IgD-negative memory B cell (primary cell): Measurements from ENCODE around the gene PTPRA. TPM values are rescaled to one million over a fixed set of nuclear protein-coding genes. Genes with fewer than 3 reads are reported as not detected.
"Not testable (repeated sequence)": the region's sequence is repeated elsewhere in the genome, so short reads cannot be mapped to it uniquely, and the experiment has no call there.

Source experiments
- H3K27ac Mint-ChIP-seq, 3 donors: one replicate each; pipeline ENCODE4 v1.8.0; 2020 to 2022; ENCODE audit warnings: mild to moderate bottlenecking in 3 of 3, mixed read lengths in 3 of 3, moderate library complexity in 1 of 3
- H3K27me3 Mint-ChIP-seq: one replicate; pipeline ENCODE4 v1.8.0; 2021; ENCODE audit warnings: mixed read lengths
- H3K36me3 Mint-ChIP-seq: one replicate; pipeline ENCODE4 v1.8.0; 2020; ENCODE audit warnings: mild to moderate bottlenecking, mixed read lengths
- H3K4me1 Mint-ChIP-seq, 3 donors: one replicate each; pipeline ENCODE4 v1.8.0; 2020 to 2022; ENCODE audit warnings: mixed read lengths in 3 of 3, mild to moderate bottlenecking in 1 of 3
- H3K4me3 Mint-ChIP-seq, 4 donors: one replicate each; pipeline ENCODE4 v1.8.0; 2020 to 2022; ENCODE audit warnings: mild to moderate bottlenecking in 4 of 4, mixed read lengths in 4 of 4, moderate library complexity in 3 of 4
- H3K9me3 Mint-ChIP-seq, 3 donors: one replicate each; pipeline ENCODE4 v1.8.0; 2020 to 2021; ENCODE audit warnings: mixed read lengths in 3 of 3, mild to moderate bottlenecking in 1 of 3
- polyA plus RNA-seq: library from polyadenylated mRNA; unstranded; fragments of 300-500 nt; fragmentation: Illumina TruSeq; gene quantifications from one replicate; pipeline ENCODE4 v1.2.3, GENCODE V29; 2021

Gene PTPRA, protein sequence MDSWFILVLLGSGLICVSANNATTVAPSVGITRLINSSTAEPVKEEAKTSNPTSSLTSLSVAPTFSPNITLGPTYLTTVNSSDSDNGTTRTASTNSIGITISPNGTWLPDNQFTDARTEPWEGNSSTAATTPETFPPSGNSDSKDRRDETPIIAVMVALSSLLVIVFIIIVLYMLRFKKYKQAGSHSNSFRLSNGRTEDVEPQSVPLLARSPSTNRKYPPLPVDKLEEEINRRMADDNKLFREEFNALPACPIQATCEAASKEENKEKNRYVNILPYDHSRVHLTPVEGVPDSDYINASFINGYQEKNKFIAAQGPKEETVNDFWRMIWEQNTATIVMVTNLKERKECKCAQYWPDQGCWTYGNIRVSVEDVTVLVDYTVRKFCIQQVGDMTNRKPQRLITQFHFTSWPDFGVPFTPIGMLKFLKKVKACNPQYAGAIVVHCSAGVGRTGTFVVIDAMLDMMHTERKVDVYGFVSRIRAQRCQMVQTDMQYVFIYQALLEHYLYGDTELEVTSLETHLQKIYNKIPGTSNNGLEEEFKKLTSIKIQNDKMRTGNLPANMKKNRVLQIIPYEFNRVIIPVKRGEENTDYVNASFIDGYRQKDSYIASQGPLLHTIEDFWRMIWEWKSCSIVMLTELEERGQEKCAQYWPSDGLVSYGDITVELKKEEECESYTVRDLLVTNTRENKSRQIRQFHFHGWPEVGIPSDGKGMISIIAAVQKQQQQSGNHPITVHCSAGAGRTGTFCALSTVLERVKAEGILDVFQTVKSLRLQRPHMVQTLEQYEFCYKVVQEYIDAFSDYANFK
- polyA plus RNA-seq = 22.1 TPM

DNA sequence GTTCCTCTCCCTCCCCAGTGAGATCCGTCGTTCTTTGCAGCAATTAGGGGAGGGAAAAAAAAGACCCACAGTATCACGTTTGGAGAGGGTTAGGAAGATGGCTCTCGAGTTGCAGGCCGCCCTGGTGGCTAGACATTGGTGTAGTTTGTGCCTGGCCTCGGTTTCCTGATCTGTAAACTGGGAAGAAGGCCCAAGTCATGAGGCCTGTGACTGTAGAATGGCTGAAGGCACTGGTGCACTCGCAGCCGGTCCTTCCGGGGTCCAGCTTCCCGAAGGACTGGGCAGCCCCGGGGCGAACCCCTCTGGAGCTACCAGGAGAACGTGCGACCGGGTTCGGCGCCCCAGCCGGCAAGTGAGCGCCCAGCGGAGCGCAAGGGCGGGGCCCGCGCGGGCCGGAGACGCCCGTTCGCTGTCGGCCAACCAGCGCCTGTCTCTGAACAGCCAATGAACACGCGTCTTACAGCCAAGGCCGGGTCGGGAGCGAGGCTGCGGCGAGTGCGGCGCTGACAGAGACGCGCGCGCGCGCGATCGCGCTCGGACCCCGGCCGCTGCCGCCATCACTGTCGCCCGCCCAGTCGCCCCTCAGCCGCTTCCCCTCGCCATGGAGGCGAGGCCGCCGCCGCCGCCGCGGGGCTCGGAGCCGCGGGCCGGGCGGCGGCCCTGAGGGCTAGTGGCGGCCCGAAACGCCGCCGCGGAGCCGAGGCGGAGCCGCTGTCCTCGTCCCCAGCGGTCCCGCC, at the start of gene PTPRA:
Gene PTPRA, plus strand, starts transcription at position 472 of the 737 bp plus-strand sequence. CDS start 90,797 bp downstream, outside the sequence.
- Mint-ChIP-seq H3K27me3 (peaks cover 8% of the 10 kb centered on the region), H3K4me3 (peak within 1 kb of the TSS; percentile 89 to 97 (median 94)), H3K9me3 (no peaks in the 10 kb centered on the region), H3K4me1 (peaks cover 14 to 32% (median 30%) of the 10 kb centered on the region in 3 donors), H3K27ac (peak within 1 kb of the TSS; percentile 82 to 97 (median 92)), H3K36me3 (no peaks in the 10 kb centered on the region)

DNA sequence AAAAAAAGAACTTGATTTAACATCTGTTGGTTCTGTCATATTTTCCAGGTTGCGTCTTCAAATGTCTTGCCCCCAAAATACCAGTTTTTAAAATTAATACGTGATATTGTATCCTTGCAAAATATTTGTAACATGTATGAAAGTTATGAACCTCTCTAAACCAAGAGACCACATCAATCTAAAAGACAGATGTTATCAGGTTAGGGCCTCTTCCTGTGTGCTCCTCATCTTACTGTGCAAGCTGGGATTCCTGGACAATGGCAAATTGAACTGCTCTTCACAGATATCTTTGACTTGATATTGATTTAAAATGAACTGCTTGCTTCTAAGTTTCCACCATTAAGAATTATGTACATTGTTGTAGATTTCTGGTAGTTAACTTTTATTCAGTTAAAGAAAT, 47.5 kb upstream of the PTPRA start:
- peaks cover 24% of the 10 kb centered on the region for H3K27me3 Mint-ChIP-seq
- no peaks in the 10 kb centered on the region for H3K36me3 Mint-ChIP-seq
- peaks cover 3 to 8% (median 8%) of the 10 kb centered on the region in 3 donors for H3K4me1 Mint-ChIP-seq
- H3K4me3 Mint-ChIP-seq = no peak overlapping the region
- peak overlapping the region in 1 of 3 donors; percentile 53 for H3K27ac Mint-ChIP-seq
- no peaks in the 10 kb centered on the region for H3K9me3 Mint-ChIP-seq

DNA sequence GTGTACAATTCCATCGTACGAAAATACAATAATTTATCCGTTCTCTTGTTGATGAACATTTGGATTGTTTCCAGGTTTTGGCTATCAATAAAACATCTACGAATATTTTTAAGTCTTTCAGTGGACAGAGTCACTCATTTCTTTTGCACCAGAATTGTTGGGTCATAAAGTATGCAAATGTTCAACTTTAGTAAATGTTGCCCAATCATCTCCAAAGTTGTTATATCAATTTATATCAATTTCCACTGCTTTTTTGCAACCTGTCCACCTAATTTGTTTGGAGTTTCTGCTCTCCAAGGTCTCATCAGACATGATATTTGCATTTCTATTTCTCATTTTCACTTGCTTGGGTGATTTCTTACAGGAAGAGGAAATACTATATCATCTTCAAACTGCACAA, 46.6 kb upstream of the PTPRA start:
- Mint-ChIP-seq H3K36me3 (no peaks in the 10 kb centered on the region), H3K4me1 (peaks cover 1 to 6% (median 5%) of the 10 kb centered on the region in 3 donors), H3K9me3 (no peaks in the 10 kb centered on the region), H3K27ac (no peak overlapping the region), H3K4me3 (no peak overlapping the region), H3K27me3 (peaks cover 21% of the 10 kb centered on the region)

DNA sequence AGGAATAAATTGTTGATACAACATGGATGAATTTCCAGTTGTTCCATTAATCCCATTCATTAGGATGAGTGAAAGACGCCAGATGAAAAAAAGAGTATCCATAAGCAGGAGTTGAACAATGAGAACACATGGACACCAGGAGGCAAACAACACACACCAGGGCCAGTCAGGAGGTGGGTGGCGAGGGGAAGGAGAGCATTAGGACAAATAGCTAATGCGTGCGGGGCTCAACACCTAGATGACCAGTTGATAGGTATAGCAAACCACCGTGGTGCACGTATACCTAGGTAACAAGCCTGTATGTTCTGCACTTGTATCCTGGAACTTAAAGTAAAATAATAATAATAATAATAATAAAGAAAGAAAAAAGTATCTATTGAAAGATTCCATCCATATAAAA, 43.9 kb upstream of the PTPRA start:
- Mint-ChIP-seq H3K9me3 (no peaks in the 10 kb centered on the region), H3K4me3 (no peak overlapping the region), H3K4me1 (peaks cover 0 to 4% (median 4%) of the 10 kb centered on the region in 3 donors), H3K27me3 (peaks cover 20% of the 10 kb centered on the region), H3K36me3 (no peaks in the 10 kb centered on the region), H3K27ac (no peak overlapping the region)

DNA sequence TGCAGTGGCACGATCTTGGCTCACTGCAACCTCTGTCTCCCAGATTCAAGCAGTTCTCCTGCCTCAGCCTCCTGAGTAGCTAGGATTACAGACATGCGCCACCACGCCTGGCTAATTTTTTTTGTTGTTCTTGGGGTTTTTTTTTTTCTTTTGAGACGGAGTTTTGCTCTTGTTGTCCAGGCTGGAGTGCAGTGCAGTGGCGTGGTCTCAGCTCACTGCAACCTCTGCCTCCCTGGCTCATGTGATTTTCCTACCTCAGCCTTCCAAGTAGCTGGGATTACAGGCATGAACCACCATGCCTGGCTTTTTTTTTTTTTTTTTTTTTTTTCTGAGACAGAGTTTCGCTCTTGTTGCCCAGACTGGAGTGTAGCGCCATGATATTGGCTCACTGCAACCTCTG, 42.1 kb upstream of the PTPRA start:
- H3K4me3 Mint-ChIP-seq, H3K9me3 Mint-ChIP-seq, H3K36me3 Mint-ChIP-seq, H3K27ac Mint-ChIP-seq, H3K4me1 Mint-ChIP-seq: not testable (repeated sequence)
- peaks cover 19% of the 10 kb centered on the region for H3K27me3 Mint-ChIP-seq

DNA sequence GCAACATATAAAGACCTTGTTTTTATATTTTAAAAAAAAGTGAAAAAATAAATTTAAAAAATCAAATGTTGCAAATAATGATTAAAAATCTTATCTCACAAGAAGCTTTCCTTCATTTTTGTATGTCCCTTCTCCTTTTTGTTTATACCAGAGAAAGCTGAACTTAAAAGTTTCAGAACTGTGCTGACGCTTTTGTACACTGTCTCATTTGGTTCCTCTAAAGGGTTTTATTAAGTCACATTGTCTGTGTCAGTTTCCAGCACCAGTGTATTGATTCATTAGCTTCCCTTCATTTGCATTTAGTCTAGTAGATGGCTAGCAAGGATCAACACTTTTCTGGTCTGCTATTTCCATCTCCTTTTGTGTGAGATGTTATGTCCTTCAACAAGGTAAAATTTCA, 39.5 kb upstream of the PTPRA start:
- no peaks in the 10 kb centered on the region for H3K9me3 Mint-ChIP-seq
- no peaks in the 10 kb centered on the region for H3K36me3 Mint-ChIP-seq
- H3K4me3 Mint-ChIP-seq = no peak overlapping the region
- H3K27me3 Mint-ChIP-seq = peaks cover 3% of the 10 kb centered on the region
- H3K4me1 Mint-ChIP-seq = peaks cover 0 to 9% (median 0%) of the 10 kb centered on the region in 3 donors
- H3K27ac Mint-ChIP-seq = no peak overlapping the region

DNA sequence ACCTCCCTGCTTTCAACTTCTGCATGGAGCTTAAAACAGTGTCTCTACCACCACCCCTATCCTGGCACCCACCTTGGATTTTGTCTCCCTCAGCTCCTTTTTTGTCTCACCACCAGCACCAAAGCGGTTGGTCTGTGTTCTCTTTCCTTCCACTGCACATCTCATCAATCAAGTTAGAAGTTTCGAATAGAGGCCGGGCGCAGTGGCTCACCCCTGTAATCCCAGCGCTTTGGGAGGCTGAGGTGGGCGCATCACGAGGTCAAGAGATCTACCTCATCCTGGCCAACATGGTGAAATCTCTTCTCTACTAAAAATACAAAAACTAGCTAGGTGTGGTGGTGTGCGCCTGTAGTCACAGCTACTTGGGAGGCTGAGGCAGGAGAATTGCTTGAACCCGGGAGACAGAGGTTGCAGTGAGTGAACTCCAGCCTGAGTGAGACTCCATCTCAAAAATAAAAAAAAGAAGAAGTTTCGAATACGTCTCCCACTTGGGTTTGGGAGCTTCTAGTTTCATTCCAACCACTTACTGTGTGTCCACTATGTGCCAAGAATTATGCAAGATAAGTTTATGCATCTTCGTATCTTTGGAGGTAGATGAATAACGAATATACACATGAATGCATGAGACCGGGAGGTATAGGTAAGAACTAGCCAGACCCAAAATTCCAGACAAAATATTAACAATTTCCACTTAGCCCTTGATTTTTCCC, 38.7 kb upstream of the PTPRA start:
- H3K36me3 Mint-ChIP-seq = no peaks in the 10 kb centered on the region
- H3K27ac Mint-ChIP-seq = no peak overlapping the region
- peaks cover 5 to 14% (median 5%) of the 10 kb centered on the region in 3 donors for H3K4me1 Mint-ChIP-seq
- H3K4me3 Mint-ChIP-seq = no peak overlapping the region
- H3K27me3 Mint-ChIP-seq = no peaks in the 10 kb centered on the region
- no peaks in the 10 kb centered on the region for H3K9me3 Mint-ChIP-seq

DNA sequence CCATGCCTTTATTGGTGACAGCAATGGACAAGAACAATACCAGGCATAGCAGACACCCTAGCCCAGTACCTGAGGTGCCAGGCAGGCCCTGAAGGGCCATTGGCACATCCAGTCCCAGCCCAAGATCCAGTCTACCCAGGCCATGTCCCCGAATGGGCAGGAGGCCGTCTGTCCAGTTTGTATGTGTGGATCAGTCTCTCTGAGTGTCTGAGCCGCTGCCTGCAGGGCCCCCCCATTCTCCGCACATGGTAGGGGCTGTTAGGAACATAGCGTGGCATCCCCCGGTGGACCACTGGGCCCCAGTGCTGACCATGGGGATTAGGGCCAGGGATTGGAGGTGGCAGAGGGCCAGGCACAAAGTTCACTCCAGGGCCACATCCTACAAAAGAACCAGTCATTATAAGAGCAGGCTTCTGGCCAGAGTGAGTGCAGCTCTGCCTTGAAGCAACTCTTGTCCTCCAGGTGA, 37.9 kb upstream of the PTPRA start:
- Mint-ChIP-seq H3K27ac (no peak overlapping the region), H3K4me3 (peak overlapping the region in 2 of 4 donors; percentile 9 to 41), H3K9me3 (no peaks in the 10 kb centered on the region)

DNA sequence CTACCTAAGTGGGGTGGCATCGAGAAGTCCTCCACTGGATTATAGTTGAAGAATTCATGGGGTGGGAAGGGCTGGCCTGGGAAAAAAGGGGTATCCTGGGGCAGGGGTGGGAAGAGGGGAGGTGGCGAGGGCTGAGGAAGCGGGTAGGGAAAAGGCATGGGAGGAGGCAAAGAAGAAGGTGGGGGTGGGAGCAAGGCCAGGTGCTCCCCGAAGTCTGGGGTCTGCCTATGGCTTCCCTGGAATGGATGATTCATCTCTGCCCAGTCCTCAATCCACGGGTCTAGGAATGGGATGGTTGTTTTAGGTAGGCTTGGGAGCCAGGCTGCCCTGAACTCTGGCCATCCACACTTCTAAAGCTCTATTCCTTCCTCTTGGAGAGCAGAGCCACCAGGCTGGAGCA, 37.2 kb upstream of the PTPRA start:
- Mint-ChIP-seq H3K4me1 (peaks cover 6 to 15% (median 6%) of the 10 kb centered on the region in 3 donors), H3K9me3 (no peaks in the 10 kb centered on the region), H3K27ac (peak overlapping the region in 1 of 3 donors; percentile 28), H3K36me3 (no peaks in the 10 kb centered on the region), H3K27me3 (no peaks in the 10 kb centered on the region), H3K4me3 (peak overlapping the region in 1 of 4 donors; percentile 30)

More for the DNA sequence above, 37.9 kb upstream of the PTPRA start:
- Mint-ChIP-seq H3K36me3 (no peaks in the 10 kb centered on the region), H3K4me1 (peaks cover 6 to 15% (median 6%) of the 10 kb centered on the region in 3 donors), H3K27me3 (no peaks in the 10 kb centered on the region)

DNA sequence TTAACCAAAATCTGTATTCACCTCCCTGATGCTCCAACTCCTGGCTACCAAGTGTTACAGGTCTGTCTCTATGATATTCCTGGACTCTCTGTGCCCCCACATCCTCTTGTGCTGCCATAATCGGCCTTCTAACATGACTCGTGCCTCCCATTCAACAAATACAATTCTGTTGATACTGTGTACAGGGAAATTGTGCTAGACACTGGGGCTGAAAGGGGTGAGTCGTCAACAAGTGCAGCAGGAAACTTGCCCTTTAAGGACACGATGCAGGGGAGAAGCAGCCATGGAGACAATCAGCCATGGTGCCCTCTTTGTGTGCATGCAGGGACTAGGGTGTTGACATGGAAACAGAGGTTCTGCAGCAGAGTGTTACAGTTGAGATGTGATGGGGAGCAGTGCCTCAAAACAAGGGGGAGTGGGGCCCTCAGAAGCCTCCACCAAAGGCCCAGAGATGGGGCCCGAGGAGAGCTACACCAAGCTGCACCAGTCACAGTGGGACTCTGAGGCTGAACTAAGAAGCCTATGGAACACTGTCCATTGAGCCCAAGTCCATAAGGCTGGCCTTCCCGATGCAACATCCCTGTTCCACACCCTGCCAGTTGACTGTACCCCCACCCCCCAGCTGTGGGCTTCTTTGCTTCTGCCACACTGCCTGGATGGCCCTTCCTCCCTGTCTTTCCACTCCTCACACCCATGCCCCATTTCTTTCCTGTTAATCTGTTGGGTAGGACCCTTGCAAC, 35.9 kb upstream of the PTPRA start:
- H3K36me3 Mint-ChIP-seq = no peaks in the 10 kb centered on the region
- H3K27ac Mint-ChIP-seq = peak overlapping the region in 2 of 3 donors; percentile 64 to 75
- H3K4me1 Mint-ChIP-seq = peaks cover 6 to 18% (median 10%) of the 10 kb centered on the region in 3 donors
- no peaks in the 10 kb centered on the region for H3K9me3 Mint-ChIP-seq
- no peaks in the 10 kb centered on the region for H3K27me3 Mint-ChIP-seq
- H3K4me3 Mint-ChIP-seq = peak overlapping the region in 2 of 4 donors; percentile 39 to 79

DNA sequence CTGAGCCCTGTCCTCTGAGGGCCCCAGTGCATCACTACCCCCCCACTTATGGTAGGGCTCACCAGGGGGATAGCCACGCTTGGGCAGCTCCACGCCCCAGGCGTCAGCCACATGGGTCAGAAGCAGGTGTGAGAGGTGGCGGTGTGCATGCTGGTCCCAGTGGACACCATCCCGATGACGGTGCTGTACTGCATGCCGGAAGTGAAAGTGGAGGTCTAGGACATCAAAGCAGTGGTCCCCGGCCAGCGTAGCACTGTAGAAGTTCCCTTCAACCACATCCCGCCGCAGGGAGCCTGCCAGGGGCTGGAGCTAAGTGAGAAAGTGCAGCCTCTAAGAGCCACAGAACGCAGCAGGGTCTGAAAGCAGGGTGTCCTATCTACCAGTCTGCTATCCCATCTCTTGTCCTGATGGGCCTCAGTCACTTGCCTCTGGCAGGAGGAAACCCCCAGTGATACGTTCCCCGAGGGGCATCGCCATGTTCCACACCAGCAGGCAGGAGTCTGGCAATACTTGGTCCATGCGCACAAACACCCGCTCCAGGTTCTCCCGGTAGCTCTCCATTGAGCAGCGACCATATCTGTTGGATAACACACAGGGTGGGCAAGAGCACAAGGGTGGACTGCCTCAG, 35.0 kb upstream of the PTPRA start:
- peak overlapping the region in 2 of 3 donors; percentile 74 to 75 for H3K27ac Mint-ChIP-seq
- H3K4me1 Mint-ChIP-seq = peaks cover 6 to 18% (median 10%) of the 10 kb centered on the region in 3 donors
- H3K27me3 Mint-ChIP-seq = no peaks in the 10 kb centered on the region
- H3K9me3 Mint-ChIP-seq = no peaks in the 10 kb centered on the region
- H3K36me3 Mint-ChIP-seq = no peaks in the 10 kb centered on the region
- peak overlapping the region; percentile 27 to 79 (median 62) for H3K4me3 Mint-ChIP-seq

DNA sequence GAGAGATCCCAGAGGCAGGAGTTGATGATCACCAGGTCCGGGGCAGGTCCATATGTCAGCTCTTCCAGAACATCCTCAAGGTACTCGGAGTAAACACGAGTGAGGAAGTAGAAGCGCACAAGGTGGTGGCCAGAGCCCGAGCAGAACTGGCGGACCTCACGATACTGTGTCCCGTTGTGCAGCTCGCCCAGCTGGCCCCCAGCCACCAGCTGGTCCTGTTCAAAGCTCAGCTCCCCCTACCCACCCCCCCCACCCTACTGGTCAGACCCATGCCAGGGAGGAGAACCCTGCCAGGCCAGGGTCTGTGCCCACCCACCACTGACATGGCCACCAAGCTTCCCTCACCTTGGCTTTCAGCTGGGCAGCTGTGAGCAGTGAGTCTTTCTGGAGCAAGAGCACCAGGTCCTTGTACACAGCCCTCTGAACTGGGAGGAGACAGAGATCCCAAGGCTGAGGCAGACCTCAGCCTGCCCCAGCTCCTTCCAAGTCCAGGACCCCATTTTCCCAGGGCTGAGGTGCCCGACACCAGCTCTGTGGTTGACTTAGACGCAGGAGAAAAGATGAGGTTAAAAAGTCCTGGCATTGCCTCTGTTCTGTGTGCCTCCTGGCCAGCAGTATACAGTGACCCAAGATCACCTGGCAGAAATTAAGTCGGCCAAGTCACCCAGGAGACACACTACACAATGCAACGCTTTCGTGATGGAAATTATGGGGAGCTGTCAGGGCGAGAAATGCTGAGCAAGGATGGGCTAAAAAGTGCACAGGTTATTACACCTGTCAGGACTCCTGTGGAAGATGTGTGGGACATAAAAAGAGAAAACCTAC, 34.2 kb upstream of the PTPRA start:
- peaks cover 6 to 18% (median 10%) of the 10 kb centered on the region in 3 donors for H3K4me1 Mint-ChIP-seq

More for the DNA sequence above, 34.2 kb upstream of the PTPRA start:
- Mint-ChIP-seq H3K27me3 (no peaks in the 10 kb centered on the region), H3K27ac (peak overlapping the region in 2 of 3 donors; percentile 74 to 88), H3K36me3 (no peaks in the 10 kb centered on the region), H3K4me3 (peak overlapping the region; percentile 85 to 98 (median 88)), H3K9me3 (no peaks in the 10 kb centered on the region)
